Renal cortex interstitium (tissue), 11 donors: ENCODE data around the gene GNG7. TPM values are rescaled to one million over a fixed set of nuclear protein-coding genes. Genes with fewer than 3 reads are reported as not detected.
"Not testable (repeated sequence)": the region's sequence is repeated elsewhere in the genome, so short reads cannot be mapped to it uniquely, and the experiment has no call there.

Experiments used
- DNase-seq, 11 donors: peaks; one replicate each; pipeline ENCODE4 v3.0.0-alpha.2; 2013; ENCODE audit warnings: low read depth in 9 of 11, low spot score in 4 of 11; ENCODE audit errors: extremely low read depth in 1 of 11
- polyA plus RNA-seq, 3 donors: library from polyadenylated mRNA; unstranded; fragments of 120-200 nt; gene quantifications; one replicate each; pipeline ENCODE4 v1.2.1, GENCODE V29; 2013; ENCODE audit not compliant: insufficient read length in 3 of 3

GNG7 gene
- polyA plus RNA-seq, 3 donors, result 5.1 to 7.2 (median 5.9) TPM

- DNase-seq, result no peak
Observed at GRCh38 chr19:2600914-2601870, 101.3 kb downstream of the GNG7 start.

- no peak for DNase-seq
Observed at GRCh38 chr19:2594319-2594718, 108.2 kb downstream of the GNG7 start.

GRCh38 chr19:2592824-2593223, 109.7 kb downstream of the GNG7 start:
- no peak for DNase-seq

GRCh38 chr19:2591537-2592291, 110.8 kb downstream of the GNG7 start:
- DNase-seq, result no peak

GRCh38 chr19:2590630-2591399, 111.7 kb downstream of the GNG7 start:
- DNase-seq, result no peak

- DNase-seq, result no peak
Observed at GRCh38 chr19:2589441-2589840, 113.1 kb downstream of the GNG7 start.

DNA sequence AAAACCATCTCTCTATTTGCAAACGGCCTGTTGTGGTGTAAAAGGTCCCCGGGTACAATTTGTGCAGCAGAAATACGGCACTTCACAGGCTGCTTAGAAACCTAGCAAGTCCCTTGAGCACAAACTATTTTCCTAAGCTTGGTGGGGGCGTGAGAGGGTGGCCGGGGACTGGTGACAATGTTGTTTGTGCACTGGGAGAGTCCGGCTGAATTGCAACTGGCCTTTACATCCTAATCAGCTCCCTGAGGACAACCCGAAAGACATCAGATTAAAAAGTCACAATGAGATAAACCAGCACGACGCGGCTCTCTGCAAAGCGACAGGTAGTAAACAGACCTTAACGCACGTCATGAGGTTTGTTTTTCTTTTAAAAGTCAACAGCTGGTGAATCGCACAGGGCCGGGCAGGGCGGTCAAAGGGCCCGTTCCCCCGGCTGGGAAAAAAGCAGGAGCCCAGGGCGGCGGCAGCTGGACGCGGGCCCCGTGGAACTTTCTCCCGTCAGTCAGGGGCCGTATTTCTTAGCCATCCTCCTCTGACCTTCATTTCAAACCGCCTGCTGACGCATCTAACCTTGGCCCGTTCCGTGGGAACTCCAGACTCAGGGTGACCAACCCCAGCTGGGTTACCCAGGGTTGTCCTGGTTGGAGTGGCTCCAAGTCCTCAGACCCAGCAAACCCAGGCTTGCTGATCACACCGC, 114.3 kb downstream of the GNG7 start:
- peak in 1 of 11 donors; percentile 29 for DNase-seq

- no peak for DNase-seq
Observed at GRCh38 chr19:2587001-2587719, 115.3 kb downstream of the GNG7 start.

DNA sequence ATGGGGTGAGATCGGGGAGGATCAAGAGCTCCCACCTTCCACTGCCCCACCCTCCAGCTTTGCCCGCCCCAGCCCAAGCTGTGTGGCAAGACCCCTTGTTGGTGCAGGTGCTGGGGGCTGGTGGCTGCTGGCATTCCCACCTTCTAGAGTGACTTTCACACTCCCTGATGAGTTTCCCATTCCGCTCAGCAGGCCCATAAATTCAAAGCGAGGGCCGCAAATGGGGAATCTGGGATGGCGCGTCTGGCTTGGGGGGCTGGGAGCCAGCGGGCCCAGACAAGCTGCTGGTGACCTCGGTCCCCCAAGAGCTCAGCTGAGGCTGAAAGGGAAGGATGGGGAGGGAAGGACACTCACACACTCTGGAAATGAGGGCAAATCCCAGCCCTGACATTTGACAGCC, 116.3 kb downstream of the GNG7 start:
- no peak for DNase-seq

- no peak for DNase-seq
Observed at GRCh38 chr19:2584002-2584401, 118.5 kb downstream of the GNG7 start.

DNA sequence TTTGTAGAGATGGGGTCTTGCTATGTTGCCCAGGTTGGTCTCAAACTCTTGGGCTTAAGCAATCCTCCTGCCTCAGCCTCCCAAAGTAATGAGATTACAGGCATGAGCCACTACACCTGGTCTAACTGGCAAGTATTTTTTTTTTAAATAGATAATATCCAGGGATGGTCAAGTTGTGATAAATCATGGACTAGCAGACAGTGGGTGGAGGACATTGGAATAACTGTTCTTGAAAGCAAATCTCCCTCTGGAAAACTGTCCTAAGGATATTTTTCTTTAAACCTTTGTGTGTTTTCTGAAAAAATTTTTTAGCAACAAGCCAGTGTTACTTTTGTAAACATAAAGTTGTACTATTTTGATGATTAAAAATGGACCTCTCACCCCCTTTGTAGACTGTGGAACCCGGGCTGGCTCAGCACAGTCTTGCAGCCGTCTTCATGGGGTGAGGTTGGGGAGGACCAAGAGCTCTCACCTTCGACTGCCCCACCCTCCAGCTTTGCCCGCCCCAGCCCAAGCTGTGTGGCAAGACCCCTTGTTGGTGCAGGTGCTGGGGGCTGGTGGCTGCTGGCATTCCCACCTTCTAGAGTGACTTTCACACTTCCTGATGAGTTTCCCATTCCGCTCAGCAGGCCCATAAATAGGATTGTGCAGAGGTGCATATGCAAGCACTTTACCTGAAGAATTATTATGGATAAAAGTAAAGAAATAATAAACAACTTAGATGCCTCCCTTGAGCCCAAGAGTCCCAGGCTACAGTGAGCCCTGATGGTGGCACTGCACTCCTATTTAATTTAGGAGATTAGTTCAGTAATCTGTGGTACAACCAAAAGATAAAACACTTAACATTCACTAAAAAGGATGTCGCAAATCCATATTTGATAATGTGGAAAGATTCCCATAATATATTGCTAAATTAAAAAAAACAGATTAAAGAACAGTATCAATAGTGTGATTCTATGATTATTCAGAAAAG, 119.2 kb downstream of the GNG7 start:
- no peak for DNase-seq

DNA sequence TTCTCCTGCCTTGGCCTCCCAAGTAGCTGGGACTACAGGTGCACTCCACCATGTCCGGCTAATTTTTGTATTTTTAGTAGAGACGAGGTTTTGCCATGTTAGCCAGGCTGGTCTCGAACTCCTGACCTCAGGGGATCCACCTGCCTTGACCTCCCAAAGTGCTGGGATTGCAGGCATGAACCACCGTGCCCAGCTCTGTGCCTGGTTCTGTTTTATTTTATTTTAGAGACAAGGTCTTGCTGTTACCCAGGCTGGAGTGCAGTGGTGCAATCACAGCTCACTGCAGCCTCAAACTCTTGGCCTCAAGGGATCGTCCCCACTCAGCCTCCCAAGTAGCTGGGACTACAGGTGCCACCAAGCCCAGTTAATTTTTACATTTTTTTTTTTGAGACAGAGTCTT, 122.1 kb downstream of the GNG7 start:
- not testable (repeated sequence) for DNase-seq

GRCh38 chr19:2579678-2580280, 122.7 kb downstream of the GNG7 start:
- DNase-seq, result no peak

DNA sequence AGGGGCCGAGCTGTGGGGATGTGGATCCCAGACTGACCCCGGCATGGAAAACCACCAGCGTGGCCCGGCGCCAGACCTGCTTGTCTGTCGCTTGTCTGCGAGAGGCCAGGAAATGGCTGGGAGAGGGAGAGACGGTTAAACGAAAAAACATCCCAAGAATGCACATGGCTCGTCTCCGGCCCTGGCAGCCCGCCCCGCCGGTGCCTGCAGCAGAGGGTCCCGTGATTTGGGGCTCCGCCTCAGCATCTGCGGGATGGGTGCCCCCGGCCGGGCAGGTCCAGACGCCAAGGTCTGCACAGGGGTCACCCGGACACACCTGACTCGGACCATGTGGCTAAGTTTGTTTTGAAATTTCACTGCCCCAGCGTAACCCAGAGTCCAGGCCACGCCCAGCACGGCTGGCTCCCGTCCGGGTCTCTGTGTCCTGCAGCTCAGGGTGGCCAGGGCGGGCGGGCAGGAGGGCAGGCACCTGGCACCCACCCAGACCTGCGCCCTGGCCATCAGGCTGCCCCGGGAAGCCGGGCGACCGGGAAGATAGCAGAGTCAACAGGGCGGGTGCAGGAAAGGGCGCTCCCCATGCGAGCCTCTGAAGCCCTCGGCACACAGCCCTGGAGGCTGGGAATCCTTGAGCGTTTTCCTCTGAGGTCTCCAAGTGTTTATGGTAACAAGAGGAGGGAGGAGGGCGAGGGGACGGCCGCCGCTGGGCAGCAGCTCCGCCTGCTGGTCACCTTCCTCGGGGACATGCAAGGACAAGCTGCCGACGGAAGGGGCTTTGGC, 123.4 kb downstream of the GNG7 start:
- DNase-seq, result peak; percentile 62 to 87 (median 75)

DNA sequence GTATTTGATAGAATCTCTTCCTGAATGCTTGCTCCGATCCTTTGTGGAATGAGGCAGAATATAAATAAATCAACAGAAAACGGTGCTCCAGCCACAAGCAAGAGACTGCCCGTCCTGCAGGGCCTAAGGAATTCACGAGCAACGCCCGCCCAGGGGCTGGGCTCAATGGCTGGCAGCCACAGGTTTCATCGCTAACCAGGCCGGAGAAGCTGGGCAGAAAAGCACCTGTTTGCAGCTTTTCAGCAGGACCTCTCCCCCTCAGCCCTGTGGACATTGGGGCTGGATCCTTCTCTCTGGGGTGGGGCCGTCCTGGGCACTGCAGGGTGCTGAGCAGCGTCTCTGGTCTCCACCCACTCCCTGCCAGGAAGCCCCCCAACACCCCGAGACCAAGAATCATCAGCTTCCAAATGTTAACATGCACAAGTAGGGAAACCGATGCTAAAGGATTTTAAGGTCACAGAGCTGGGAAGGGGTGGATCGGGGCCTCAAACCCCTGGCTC, 124.1 kb downstream of the GNG7 start:
- no peak for DNase-seq
